PC-3 (cell line): ENCODE data around the gene BARX1. TPM values are rescaled to one million over a fixed set of nuclear protein-coding genes. Genes with fewer than 3 reads are reported as not detected.

Experiments used
- ATAC-seq: fragments of 200-7000 bp; cut with Tn5 transposase; 2 replicates; pipeline ENCODE4 v1.9.1; 2020; ENCODE audit warnings: mild to moderate bottlenecking, moderate library complexity
- BruUV-seq: library from RNA; stranded (reverse); fragments of 400-500 nt; replicated peaks from 2 replicates; lab custom pipeline; 2021; lab: Mats Ljungman, UMichigan
- CTCF ChIA-PET: fragments of 300-600 bp; sonication (Branson Sonifier 250); formaldehyde crosslinking; loops from one replicate; lab custom pipeline; 2022; ENCODE audit warnings: antibody characterized with exemption; lab: Charles Lee
- POLR2A ChIA-PET: fragments of 300-600 bp; sonication (Branson Sonifier 250); formaldehyde crosslinking; loops from one replicate; lab custom pipeline; 2022; ENCODE audit warnings: antibody characterized with exemption; ENCODE audit not compliant: unreplicated experiment; lab: Charles Lee
- DNase-seq: peaks from one replicate; pipeline ENCODE4 v3.0.0-alpha.2; 2015
- H2AFZ ChIP-seq: fragments of 300-600 bp; sonication (generic); 2 replicates; pipeline ENCODE4 v1.6.0; 2016; ENCODE audit warnings: antibody characterized with exemption, low read length
- H3F3A ChIP-seq: fragments of 300-600 bp; sonication (generic); one replicate; pipeline ENCODE4 v1.6.0; 2017; ENCODE audit warnings: antibody characterized with exemption, low read length, control low read depth, mild to moderate bottlenecking; ENCODE audit not compliant: unreplicated experiment
- H3K27ac ChIP-seq: fragments of 300-600 bp; sonication (generic); 2 replicates; pipeline ENCODE4 v1.5.1; 2016; ENCODE audit warnings: mild to moderate bottlenecking, low read length
- H3K27me3 ChIP-seq: fragments of 300-600 bp; sonication (generic); 2 replicates; pipeline ENCODE4 v1.6.1; 2016; ENCODE audit warnings: low read length, mixed read lengths
- H3K36me3 ChIP-seq: fragments of 300-600 bp; sonication (generic); 2 replicates; pipeline ENCODE4 v1.6.1; 2016; ENCODE audit warnings: low read depth, mixed run types, low read length, mixed read lengths
- H3K4me1 ChIP-seq: fragments of 300-600 bp; sonication (generic); 2 replicates; pipeline ENCODE4 v1.5.1; 2016; ENCODE audit warnings: low read length; ENCODE audit not compliant: insufficient read depth
- H3K4me2 ChIP-seq: fragments of 300-600 bp; sonication (generic); 2 replicates; pipeline ENCODE4 v1.6.0; 2016; ENCODE audit warnings: low read length
- H3K4me3 ChIP-seq: fragments of 300-600 bp; sonication (generic); 2 replicates; pipeline ENCODE4 v1.5.1; 2016; ENCODE audit warnings: mild to moderate bottlenecking, low read length, mixed read lengths
- H3K79me2 ChIP-seq: fragments of 300-600 bp; sonication (generic); 2 replicates; pipeline ENCODE4 v1.6.1; 2017; ENCODE audit warnings: low read length, mixed read lengths
- H3K9ac ChIP-seq: fragments of 300-600 bp; sonication (generic); 2 replicates; pipeline ENCODE4 v1.6.0; 2016; ENCODE audit warnings: mild to moderate bottlenecking, low read length
- H3K9me2 ChIP-seq: fragments of 300-600 bp; sonication (generic); replicated peaks from 2 replicates; pipeline ENCODE4 v1.6.1; 2016; ENCODE audit warnings: mixed run types, low read length, mixed read lengths
- H3K9me3 ChIP-seq: fragments of 300-600 bp; sonication (generic); 2 replicates; pipeline ENCODE4 v1.6.1; 2016; ENCODE audit warnings: low read length, mixed read lengths
- H4K20me1 ChIP-seq: fragments of 300-600 bp; sonication (generic); 2 replicates; pipeline ENCODE4 v1.6.1; 2016; ENCODE audit warnings: low read length, mixed read lengths
- EZH2 ChIP-seq: fragments of 300-600 bp; sonication (generic); IDR thresholded peaks from one replicate; pipeline ENCODE4 v1.6.1; 2017; ENCODE audit warnings: antibody characterized with exemption, mild to moderate bottlenecking, low read length; ENCODE audit not compliant: unreplicated experiment
- EZH2phosphoT487 ChIP-seq: fragments of 300-600 bp; sonication (generic); IDR thresholded peaks from 2 replicates; pipeline ENCODE4 v1.6.1; 2018; ENCODE audit warnings: mild to moderate bottlenecking, antibody characterized with exemption, low read length, borderline replicate concordance
- intact Hi-C: fragments of 100-400 bp; cut with micrococcal nuclease; formaldehyde crosslinking; loops from 2 replicates; pipeline ENCODE4 v1.9.0; 2023
- total RNA-seq: library from RNA; depleted of rRNA; stranded (reverse); fragments of >200 nt; gene quantifications from 2 replicates; pipeline ENCODE4 v1.2.3, GENCODE V29; 2014
- TF ChIP-seq, protein P1 (sequence below): fragments of 300-600 bp; sonication (generic); conservative IDR thresholded peaks from 2 replicates; pipeline ENCODE4 v1.5.1; 2017; ENCODE audit warnings: antibody characterized with exemption, low read depth, mild to moderate bottlenecking, low read length

The BARX1 gene
- total RNA-seq, 1 experiment from 2014 or later: not detected

DNA sequence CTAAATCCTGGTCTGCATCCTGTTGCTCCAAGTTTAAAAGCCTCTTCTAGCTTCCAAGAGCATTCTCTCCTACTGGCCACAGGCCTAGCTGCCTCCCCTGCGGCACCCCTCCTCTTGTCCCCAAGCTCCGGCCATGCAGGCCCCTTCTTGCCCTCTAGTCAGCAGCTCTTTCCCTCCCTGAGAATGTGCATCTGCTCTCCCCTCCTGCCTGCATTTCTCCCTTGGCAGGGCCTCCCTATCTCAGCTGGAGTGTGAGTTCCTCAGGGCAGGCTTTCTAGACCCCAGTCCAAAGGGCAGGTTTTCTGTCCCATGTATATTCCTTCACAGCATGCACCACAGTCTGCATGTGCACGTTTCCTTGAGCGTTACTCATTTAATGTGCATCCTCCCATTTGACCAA, 24.6 kb upstream of the BARX1 start:
- no peak overlapping the region for H3K27ac ChIP-seq
- H3K9me2 ChIP-seq: no peaks in the 10 kb centered on the region
- H3K9ac ChIP-seq: no peak overlapping the region
- intact Hi-C loops: no loop called here
- H3K27me3 ChIP-seq: no peaks in the 10 kb centered on the region
- no peak for ATAC-seq
- H3K36me3 ChIP-seq: no peaks in the 10 kb centered on the region
- no peaks in the 10 kb centered on the region for H4K20me1 ChIP-seq
- DNase-seq: no peak
- no peaks in the 10 kb centered on the region for H3K79me2 ChIP-seq
- ChIA-PET CTCF (no interaction called here), POLR2A (no interaction called here)
- H3K4me3 ChIP-seq: no peak overlapping the region
- H3F3A ChIP-seq: no peaks in the 10 kb centered on the region
- H3K4me2 ChIP-seq: no peak overlapping the region
- no peaks in the 10 kb centered on the region for H3K4me1 ChIP-seq
- H2AFZ ChIP-seq: no peak overlapping the region
- no peaks in the 10 kb centered on the region for H3K9me3 ChIP-seq
- TF ChIP-seq, protein P1, sequence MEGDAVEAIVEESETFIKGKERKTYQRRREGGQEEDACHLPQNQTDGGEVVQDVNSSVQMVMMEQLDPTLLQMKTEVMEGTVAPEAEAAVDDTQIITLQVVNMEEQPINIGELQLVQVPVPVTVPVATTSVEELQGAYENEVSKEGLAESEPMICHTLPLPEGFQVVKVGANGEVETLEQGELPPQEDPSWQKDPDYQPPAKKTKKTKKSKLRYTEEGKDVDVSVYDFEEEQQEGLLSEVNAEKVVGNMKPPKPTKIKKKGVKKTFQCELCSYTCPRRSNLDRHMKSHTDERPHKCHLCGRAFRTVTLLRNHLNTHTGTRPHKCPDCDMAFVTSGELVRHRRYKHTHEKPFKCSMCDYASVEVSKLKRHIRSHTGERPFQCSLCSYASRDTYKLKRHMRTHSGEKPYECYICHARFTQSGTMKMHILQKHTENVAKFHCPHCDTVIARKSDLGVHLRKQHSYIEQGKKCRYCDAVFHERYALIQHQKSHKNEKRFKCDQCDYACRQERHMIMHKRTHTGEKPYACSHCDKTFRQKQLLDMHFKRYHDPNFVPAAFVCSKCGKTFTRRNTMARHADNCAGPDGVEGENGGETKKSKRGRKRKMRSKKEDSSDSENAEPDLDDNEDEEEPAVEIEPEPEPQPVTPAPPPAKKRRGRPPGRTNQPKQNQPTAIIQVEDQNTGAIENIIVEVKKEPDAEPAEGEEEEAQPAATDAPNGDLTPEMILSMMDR: no peak
- TF ChIP-seq EZH2phosphoT487 (no peak), EZH2 (no peak)
- BruUV-seq: no TSS peak

DNA sequence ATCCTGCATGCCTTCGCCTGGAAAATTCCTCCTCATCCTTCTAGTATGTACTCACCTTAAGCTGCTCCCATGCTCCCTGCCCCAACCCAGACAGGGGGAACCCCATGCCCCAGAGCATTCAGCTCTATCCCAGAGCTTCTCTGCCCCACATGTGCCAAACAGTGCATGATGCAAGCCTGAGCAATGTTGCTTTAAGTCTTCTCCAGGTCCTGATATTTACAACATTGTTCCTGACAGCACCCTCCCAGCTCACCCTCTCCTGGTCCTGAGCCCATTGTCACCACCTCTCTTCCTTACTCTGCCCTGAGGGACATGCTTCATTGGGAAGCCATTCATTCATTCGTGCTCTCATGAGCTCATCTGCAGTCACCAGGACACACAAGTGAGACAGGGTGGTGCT, 23.4 kb upstream of the BARX1 start:
- Histone ChIP-seq H3K79me2 (no peaks in the 10 kb centered on the region), H3K27me3 (no peaks in the 10 kb centered on the region), H4K20me1 (no peaks in the 10 kb centered on the region), H3F3A (no peaks in the 10 kb centered on the region), H3K36me3 (no peaks in the 10 kb centered on the region), H3K27ac (no peak overlapping the region), H3K4me3 (no peak overlapping the region), H3K9me2 (no peaks in the 10 kb centered on the region), H3K9ac (no peak overlapping the region), H2AFZ (no peak overlapping the region), H3K4me1 (no peaks in the 10 kb centered on the region), H3K9me3 (no peaks in the 10 kb centered on the region), H3K4me2 (no peak overlapping the region)
- TF ChIP-seq, protein P1: no peak
- TF ChIP-seq EZH2 (no peak), EZH2phosphoT487 (no peak)
- DNase-seq (peak; percentile 11), ATAC-seq (no peak)
- ChIA-PET POLR2A (interaction anchor here (0.5 to 0.6 kb wide), 2 partner anchors 188 to 412 kb away, joined by 3 read pairs; no protein-coding TSS in a partner anchor), CTCF (no interaction called here)
- intact Hi-C loops: no loop called here
- BruUV-seq: no TSS peak

DNA sequence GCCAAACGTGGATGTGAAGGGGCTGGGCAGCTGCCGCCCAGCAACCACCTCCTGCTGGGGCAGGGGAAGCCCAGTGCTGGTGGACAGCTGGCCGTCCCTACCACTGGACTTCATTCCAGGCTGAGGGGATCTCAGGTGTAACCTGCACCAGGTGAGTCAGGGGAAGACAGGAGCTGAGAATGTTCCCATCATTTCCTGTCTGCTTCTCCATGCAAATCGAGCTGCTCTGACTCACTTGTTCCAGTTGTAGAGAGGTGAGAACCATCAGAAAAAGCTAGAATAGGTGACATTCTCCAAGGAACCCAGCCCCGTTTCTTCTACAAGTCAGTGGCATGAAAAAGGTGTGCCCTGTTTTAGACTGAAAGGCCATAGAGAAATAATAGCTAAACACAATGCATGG, 21.8 kb upstream of the BARX1 start:
- CTCF ChIA-PET: no interaction called here
- H3K9me3 ChIP-seq: no peaks in the 10 kb centered on the region
- no TSS peak for BruUV-seq
- H3F3A ChIP-seq: no peaks in the 10 kb centered on the region
- H3K36me3 ChIP-seq: no peaks in the 10 kb centered on the region
- H3K27ac ChIP-seq: no peak overlapping the region
- H2AFZ ChIP-seq: no peak overlapping the region
- POLR2A ChIA-PET: no interaction called here
- no peaks in the 10 kb centered on the region for H3K4me1 ChIP-seq
- H3K4me3 ChIP-seq: no peak overlapping the region
- H4K20me1 ChIP-seq: no peaks in the 10 kb centered on the region
- H3K4me2 ChIP-seq: no peak overlapping the region
- no peaks in the 10 kb centered on the region for H3K27me3 ChIP-seq
- no peak for ATAC-seq
- TF ChIP-seq EZH2: no peak
- no peak for TF ChIP-seq EZH2phosphoT487
- TF ChIP-seq, protein P1: no peak
- no peak overlapping the region for H3K9ac ChIP-seq
- H3K79me2 ChIP-seq: no peaks in the 10 kb centered on the region
- no peaks in the 10 kb centered on the region for H3K9me2 ChIP-seq
- peak; percentile 41 for DNase-seq
- intact Hi-C loops: no loop called here
